Muscle of back (tissue), 11 donors: ENCODE data around the gene MS4A6E. TPM values are rescaled to one million over a fixed set of nuclear protein-coding genes. Genes with fewer than 3 reads are reported as not detected.
A peak's percentile ranks its signal among the peaks of the same experiment; 100 is the strongest.
"Not testable (repeated sequence)": the region's sequence is repeated elsewhere in the genome, so short reads cannot be mapped to it uniquely, and the experiment has no call there.

ENCODE experiments used
- DNase-seq, 3 donors: peaks; one replicate each; pipeline versions ENCODE4 v3.0.0 to v3.0.0-alpha.2; 2013
- polyA plus RNA-seq, 10 donors: library from polyadenylated mRNA; unstranded; fragments of 120-200 nt; gene quantifications; one replicate each; pipeline ENCODE4 v1.2.1, GENCODE V29; 2013; ENCODE audit not compliant: insufficient read length in 10 of 10

Gene MS4A6E
- polyA plus RNA-seq, 10 donors: not detected

DNA sequence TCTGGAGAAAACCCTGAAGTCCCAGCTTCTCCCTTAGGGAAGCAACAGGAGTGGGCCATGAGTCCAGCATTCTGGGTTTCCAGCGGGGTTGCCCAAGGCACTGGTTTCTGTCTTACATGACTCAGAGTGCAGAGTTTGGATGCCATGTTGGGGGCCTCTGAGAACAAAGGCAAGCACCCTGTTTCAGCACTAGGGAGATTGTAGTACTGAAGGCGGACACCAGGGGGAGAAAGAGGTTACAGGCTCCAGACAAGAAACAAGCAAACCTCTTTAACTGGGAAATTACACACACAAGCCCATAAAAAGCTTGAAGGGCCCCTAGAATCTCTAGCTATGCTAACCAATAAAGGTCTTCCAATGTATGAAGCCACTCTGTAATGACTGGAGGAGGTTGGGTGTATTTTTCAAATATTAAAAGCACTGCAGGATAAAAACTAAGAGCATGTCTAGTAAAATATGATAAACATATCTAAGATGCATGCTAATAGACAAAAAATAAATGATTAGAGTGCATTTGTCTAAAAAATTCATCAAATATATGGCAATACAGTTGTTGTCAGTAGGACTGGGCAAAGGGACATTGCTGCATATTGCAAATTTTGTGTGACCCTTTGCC lies 7.1 kb downstream of the MS4A6E start:
- DNase-seq: peak; percentile 18 to 54 (median 45)

DNA sequence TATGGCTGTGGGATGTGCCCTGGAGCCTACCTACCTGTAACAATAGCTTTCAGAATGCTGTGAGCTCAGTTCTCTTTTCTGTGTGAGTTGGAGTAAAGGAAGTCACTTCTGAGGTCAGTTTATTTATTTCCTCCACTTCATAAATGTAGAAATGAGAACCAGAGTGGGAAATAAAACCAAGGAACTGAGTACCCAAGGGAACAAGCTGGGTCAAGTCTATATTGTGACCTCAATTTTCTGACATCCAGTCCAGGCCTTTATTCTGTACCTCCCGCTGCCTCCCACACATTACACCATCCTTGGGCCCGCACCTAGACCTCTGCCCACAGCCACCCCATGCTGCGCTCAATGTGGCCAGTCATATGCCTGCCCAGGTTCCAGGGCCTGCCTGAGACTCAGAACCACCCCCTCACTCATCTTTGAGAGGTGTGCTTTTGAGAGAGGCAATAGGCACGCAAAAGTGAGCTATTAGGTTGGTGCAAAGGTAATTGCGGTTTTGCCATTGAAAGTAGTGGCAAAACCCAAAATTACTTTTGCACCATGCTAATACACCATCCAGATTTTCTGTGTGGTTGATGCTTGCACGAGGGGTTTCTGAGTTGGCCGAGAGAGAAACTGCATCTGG lies 9.8 kb downstream of the MS4A6E start:
- DNase-seq: no peak

DNA sequence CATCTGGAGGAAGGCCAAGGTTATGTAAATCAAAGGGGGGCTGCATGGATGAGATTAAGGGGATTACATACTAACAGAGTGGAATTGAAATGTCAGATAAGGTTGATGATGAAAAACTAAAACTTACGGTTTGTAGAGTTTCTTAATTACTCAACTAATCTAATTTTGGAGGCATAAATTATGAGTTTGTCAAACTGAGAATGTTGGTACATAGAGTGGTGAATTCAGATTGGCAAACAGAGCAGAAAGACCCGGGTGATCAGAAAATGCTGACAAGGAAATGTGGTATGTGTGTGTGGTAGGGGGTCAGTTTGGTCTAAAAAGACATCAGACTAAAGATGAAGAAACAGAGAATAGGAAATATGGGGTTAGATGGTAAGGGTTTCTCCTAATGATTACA lies 11.0 kb downstream of the MS4A6E start:
- DNase-seq: no peak

DNA sequence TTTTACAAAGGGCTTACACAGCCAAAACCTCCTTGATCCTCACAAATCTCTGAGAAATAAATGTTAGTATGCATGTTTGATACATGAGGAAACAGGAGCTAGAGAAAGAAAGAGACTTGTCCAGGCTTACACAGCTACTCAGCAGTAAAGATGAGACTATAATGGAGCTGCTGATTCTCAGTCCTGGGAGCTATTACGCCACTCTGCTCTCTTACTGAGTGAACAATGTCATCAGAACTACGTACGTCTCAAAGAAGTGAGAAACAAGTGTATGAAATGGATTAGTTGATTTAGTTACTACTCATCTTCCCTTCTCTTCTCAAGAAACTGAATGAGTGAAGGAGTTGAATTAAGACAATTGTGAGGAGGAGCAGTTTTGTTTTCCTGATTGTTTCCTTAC lies 12.3 kb downstream of the MS4A6E start:
- DNase-seq: no peak

DNA sequence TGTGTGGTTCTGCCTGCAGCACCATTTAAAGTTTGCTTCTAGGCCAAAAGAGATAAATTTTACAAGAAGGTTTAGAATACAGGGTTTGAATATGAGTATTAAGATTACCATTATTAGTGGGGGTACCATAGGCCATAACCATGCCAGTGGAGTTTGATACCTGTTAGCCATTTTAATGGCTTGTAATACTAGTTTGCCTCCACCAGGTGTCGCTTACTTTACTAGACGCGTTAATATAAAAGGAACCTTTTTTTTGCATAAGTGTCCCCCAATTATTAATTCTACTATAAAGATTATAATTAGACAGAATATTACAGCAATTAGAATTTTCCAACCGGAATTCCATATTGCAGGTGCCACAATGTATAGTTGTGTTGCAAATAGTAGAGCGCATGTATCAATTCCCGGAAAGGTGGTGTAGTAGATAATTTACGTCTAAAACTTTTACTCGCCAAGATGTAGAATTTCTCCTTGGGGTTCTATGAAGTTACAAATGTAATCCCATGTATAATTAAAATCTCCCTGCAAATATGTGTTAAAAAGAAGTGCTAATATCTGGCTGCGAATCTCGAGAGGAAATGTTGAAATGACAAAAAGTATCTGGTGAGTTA lies 16.1 kb downstream of the MS4A6E start:
- DNase-seq: no peak

DNA sequence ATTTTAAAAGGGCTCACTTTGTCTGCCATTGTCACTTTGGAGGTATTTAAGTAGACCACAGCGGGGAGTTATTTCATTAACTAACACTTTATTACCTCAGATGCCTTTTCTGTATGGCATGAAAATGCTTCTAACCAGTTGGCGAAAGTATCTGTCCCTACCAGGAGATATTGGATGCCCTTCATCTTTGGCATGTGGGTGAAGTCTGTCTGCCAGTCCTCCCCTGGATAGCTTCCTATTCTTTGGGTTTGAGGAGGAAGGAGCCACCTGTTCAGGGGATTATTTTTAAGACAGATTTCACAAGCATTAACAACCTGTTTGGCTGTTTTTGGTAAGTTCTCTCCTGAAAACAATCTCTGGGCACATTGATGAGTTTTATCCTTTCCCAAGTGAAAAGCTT lies 17.1 kb downstream of the MS4A6E start:
- no peak for DNase-seq

DNA sequence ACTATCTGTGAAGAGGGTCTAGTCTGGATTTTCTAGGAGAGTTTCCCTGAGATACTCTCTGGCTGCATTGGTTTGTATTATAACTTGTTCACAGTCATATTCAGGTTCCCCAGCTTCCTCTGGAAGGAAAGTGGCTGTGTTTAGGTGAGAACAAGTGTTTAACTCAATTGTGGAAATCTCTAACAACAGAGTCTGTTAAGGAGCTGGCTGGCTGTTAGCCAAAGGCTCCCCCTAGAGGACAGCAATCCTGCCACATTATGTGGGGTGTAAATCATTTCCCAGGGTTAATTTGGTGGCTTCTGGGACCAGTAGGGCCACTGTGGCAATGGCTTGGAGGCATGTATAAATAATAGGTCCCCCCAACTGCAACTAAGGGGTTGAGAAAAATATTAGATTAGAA lies 18.4 kb downstream of the MS4A6E start:
- no peak for DNase-seq

DNA sequence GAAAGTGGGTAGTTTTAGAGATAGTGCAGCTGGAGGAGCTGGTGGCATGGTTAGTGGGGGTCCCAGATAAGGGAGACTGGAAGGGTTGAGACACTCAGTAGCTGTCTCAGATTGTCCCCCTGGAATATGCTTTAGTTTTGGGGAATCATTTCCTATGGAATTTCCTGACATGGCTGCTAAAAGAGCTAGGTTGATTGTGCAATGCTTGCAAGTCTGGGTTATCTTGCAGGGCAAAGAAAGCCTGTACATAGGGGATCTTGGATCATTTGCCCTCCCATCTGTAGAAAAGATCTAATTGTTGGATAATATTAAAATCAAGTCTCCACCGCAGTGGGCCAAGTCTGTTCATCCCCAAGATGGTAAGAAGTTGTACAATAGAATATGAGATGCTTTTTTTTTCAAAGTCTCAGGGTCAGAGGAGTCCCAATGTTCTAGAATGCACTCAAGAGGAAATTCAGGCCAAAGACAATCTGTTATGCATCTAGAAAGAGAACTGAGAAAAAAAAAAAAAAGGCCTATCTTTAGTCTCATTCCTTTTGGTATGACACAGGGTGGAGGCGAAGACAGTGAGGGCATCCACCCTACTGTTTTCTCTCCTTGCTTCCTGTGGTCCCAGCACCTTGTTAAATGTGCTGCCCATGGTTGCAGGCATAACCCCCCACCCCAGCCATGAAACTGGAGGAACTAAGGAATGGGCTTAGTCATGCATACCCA lies 20.2 kb downstream of the MS4A6E start:
- no peak for DNase-seq

DNA sequence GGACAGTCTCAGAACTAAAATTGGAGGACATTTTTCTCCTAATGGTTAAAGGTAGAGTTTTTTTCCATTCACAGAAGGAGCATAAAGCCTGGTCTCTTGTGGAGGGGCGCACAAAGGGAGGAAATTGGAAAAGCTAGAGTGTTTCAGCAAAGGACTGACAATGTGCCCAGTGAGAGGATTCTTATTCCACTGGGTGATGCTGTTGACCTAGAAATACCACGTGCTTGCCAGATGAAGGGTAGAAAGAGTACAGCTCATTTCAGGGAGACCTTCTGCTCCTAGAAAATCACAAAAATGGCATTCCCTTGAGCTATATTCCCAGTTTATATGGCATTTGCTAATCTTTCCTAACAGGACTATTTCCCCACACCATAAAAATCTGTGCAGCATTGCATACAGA lies 21.1 kb downstream of the MS4A6E start:
- DNase-seq: no peak

DNA sequence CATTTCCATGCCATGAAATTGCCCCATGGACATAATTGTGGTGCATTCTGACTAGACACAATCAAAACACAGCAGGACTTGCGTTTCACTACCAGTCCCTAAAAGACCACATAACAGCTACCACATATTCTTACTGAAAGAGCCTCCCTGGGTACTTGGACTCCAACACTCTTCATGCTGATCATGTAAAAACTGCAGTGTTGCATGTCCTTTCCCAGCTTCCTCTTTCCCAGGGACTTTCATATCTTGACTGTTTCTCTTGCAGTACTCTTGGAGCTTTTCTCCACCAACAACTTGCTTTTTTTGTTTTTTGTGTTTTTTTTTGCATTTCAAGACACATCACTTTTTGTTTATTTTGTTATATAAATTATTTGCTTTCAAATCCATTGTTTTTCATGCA lies 22.9 kb downstream of the MS4A6E start:
- DNase-seq: no peak

DNA sequence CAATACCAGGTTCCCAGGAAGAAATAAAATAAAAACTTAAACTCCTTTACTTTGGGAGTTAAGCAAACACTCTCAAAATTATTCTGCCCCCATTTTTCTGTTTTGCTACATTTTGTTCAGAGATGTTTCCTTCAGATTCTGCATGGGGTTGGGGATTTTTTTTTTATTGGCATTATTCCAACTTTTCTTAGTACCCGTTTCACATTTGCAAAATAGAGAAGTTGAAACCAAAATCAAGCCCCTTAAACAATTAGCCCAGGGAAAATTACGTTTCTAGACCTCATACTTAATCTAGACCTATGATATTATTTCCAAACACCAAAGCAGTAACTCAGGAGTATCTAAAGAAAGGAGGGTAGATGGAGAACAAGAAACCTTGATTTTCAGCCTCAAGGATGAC lies 30.7 kb downstream of the MS4A6E start:
- no peak for DNase-seq

DNA sequence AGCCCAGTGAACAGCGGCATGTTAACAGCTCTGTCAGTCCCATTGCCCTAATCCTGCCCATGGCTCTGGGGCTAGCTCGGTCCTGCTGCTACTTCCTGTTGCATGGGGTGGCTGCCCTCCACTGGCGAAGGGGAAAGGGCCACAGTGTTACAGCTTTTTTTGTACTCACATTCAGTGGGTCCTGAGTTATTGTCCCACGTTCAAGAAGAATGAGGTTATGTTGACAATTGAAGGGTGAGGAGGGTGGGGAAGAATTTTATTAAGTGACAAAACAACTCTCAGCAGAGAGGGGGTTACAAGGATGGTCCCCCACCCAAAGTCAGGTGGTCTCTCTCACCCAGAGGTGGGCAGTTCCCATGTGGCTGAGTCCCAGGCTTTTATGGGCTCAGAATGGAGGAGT lies 33.6 kb downstream of the MS4A6E start:
- DNase-seq: no peak

DNA sequence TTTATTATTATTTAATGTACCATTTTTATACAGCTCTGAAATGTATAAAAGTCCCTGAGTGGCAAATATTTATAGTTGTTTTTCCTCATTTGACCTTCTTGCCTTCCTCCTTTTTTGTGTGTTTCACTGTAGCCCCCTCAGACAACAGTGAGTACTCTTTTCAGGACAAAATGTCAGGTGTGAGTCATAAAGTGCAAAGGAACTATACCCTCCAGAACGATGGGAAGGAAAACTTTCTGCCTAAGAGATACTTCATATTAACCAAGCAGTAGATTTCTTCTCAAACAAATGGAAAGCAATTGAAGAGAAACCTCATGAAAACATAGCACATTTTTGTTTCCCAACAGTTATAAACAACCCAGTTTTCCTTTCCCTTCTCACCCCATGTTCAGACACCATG lies 35.2 kb downstream of the MS4A6E start:
- DNase-seq: no peak

DNA sequence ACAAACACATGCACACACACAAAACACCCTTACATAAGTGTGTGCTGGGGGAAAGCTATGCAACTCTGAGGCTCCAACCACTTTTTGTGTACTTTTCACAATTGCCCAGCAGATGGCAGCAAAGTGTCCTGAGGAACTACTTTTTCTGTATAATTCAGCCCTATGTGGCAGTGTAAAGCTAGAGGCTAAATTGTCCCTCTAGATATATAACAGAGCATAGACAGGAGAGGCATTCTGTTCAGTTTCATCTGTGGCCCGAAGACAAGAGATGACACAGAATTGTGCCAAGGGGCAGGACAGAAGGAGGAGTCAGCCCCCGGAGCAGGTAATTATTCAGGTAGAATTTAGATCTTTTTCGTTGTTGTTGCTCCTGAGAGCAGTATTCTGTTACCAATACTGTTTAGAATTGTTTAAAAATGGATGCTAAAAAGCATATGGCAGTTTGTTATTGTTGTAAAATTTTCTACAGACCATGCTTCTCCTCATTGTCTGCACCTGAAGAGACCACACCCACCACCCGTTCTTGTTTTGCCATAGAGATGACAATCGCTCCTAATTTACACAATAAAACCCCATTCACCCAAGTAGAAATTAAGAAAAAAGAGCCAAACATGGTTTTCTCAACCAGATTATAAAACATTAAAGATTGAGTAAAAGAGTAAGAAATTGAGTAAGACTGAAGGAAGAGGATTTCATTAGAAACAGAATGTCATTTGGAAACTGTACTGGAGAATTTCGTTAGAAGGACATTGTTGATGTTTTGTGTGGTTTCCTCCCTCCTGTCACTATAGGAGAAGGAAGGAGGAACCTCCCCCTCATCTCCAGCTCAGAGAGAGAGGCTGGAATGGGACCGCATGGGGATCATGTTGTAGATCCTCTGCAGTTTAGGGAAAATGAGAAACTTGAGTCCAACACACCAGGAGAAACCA lies 36.8 kb downstream of the MS4A6E start:
- peak; percentile 64 to 83 (median 77) for DNase-seq

DNA sequence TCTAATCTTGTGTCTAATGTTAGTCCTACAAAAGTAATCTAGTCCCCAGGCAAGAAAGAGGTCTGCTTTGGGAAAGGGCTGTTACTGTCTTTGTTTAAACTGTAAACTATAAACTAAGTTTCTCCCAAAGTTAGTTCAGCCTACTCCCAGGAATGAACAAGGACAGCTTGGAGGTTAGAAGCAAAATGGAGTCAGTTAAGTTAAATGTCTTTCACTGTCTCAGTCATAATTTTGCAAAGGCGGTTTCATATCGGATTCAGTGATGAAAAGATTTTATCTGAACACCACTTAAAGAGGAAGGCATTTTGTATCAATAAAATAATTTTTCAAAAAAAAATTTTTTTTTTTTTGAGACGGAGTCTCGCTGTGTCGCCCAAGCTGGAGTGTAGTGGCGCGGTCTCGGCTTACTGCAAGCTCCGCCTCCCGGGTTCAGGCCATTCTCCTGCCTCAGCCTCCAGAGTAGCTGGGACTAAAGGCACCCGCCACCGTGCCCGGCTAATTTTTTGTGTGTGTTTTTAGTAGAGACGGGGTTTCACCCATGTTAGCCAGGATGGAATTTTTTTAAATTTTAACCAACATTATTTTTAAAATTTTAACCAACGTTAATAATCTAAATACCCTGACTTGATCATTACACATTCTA lies 39.3 kb downstream of the MS4A6E start:
- DNase-seq: not testable (repeated sequence)

DNA sequence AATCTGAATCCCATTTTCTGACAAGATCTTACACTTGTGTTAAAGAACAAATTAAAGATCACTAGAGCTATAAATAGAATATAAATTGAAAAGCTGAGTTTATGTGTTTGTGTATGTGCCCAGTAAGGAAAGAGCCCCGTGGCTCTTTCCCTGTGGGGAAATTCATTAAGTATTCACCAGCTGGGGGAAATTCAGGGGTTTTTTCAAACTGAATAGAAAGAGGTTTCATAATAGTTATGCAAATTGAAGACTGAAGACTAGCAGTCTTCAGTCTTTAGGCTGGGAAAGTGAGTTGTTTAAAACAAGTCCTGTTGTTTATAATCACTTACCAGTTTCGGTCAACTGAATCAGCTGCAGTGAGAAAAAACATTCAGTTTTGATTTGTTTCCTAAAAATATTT lies 40.0 kb downstream of the MS4A6E start:
- no peak for DNase-seq

DNA sequence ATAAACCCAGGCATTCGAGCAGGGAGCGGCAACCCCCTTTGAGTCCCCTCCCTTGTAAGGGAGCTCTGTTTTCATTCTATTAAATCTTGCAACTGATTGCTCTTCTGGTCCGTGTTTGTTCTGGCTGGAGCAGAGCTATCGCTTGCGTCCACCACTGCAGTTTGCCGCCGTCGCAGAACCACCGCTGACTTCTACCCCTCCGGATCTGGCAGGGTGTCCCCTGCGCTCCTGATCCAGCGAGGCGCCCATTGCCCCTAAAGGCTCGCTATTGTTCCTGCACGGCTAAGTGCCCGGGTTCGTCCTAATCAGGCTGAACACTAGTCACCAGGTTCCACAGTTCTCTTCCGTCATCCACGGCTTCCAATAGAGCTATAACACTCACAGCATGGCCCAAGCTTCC lies 40.8 kb downstream of the MS4A6E start:
- no peak for DNase-seq

DNA sequence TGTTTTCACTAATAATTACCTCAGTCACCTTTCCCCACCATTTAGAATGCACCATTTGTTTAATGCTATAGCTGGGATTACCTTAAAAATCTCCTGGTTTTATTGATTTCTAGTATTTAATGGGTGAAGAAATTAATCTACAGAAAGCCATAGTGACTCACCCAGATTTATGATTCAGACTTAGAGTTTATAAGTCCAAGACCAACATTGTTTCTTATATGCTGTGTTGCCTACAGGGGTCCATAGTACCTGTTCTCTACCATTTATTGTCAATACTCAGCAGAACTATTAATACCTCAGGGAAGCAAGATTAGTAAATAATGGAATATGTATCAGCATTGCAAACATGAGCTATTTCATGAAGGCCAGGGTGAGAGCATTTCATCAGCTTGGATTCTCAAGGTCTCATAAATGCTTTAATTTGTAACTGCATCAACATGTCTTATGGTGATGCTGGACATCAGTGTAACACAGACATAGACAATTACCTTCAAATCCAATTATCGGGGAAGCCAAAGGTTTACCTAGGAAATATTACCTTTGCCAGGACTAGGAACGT lies 43.3 kb downstream of the MS4A6E start:
- no peak for DNase-seq

DNA sequence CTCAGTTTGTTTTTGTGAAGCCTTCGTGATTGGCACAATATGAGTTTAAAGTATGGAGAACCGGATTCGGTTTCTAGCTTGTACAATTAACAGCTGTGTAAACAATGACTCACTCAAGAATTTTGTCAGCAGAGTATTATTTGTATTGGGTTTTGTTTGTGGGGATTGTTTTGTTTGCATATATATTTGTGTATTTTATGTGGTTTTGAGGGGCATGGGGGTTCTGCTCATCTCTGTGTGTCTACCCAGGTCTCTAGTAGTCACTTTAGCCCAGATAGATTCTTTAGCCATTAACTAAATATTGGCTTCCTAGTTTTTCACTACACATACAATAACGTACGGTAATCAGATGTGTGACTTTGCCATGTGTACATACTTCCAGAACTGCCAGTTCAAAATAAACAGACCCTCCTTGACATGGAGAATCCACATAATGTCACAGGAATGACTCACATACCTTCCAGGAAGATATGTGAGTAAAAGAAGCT lies 43.8 kb downstream of the MS4A6E start:
- no peak for DNase-seq

DNA sequence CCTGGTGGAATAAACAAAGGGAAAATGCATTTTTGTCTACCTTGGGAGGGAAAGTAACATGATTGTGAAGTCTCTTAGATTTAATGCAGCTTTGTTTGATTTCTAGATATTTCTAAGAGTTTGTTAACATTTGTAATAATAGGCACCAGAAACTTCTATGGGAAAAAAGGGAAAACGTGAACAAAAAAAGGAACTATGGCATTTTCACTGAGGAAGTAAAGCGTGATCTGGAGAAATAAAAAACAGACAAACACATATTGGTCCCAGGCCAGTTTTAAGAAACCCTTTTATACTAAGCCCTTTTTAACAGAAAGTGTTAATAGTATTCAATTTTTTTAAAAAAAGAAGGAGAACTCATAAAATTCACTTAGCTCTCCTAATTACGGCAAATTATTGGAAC lies 44.3 kb downstream of the MS4A6E start:
- DNase-seq: no peak

DNA sequence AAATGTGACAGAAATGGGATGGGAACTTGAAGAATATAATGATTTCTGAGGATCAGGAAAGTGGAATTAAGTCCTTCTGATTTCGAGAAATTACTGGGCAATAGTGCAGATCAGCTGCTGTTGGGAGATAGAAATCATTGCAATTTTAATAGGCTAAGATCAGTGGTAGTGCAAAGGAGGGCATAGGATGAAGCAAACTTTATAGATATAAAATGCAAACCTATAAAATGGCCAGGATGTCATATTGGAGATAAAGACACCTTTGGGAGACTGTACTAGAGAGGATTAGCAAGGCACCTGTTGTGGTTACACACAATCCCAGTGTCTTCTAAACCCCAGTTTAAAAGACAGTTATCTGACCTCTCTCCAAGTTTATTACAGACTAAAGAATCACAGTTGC lies 44.8 kb downstream of the MS4A6E start:
- no peak for DNase-seq
